Stimulated activated CD4-positive, alpha-beta T cell treated with anti-CD3 and anti-CD28 coated beads, Interleukin-1b, Interleukin-23, amount 100 ng/mL, for 48 hours (primary cell): ENCODE measurements around the gene SLC16A7.

Experiments
- DNase-seq: peaks from one replicate; pipeline ENCODE4 v3.0.0-alpha.2; 2020

SLC16A7 gene

DNA sequence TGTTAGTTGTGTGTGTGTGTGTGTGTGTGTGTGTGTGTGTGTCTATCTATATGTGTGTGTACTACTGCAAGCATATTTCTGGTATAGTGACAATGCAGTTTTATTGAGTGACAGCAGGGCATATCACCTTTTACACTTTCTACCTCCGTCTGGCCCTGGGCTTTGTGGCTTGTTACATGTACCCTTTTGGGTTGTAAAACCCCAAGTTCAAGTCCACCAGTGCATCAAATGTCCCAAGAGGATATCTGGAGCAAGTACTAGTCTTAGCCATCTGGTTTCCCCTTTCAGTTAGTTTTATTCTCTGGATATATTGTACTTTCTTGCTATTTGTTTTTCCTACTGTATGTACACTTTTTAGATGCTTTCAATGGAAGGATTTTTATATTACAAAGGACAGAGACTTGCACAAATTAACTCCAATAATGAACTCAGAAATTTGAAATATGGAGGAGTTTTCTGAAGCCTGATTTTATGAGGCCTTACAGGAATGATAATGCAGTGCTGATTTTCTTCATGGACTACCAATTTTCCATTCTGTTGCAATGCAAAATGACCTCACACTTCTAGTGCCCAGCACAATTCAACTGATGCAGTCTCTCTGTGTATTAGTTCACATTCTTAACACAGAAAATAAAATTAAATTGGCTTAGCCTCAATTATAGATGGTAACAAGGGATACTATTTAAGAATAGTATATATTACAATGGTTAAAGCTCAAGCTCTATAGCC, 29.1 kb downstream of the SLC16A7 start:
- no peak for DNase-seq

DNA sequence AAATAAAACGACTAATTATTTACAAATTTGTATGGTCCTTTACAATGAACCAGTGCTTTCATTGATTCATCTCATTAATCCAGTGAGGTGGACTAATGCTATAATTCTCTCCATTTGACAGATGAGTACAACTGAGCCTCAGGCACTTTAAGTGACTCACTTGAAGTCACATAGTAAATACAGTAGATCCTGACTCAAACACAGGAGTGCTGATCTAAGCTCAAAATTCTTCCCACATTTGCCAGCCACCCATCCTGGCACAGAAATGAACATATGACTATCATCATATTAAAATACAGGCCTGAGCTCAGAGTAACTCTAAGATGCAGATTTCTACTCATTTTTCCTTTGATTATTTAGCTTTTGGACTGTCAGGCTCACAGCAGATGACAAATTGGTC, 30.6 kb downstream of the SLC16A7 start:
- DNase-seq = no peak

GRCh38 chr12:59627582-59627981, 31.8 kb downstream of the SLC16A7 start:
- DNase-seq = no peak

DNA sequence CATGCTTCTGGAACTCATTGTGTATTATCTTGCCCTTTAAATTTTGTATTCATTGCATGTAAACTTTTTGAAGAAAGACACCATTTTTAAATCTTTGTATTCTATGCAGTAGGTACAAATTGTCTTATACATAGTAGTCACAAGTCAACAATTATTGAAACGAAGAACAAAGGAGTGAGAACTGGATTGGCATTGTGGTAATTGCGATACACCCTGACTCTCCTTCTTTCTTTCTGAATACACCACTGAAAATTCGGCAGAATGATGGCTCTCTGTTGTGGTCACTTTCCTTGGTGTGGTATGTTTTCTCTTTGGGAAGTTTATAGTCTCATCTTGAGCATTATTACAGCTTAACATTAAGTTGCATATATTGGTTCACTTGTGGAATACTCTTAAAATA, 34.1 kb downstream of the SLC16A7 start:
- no peak for DNase-seq

DNA sequence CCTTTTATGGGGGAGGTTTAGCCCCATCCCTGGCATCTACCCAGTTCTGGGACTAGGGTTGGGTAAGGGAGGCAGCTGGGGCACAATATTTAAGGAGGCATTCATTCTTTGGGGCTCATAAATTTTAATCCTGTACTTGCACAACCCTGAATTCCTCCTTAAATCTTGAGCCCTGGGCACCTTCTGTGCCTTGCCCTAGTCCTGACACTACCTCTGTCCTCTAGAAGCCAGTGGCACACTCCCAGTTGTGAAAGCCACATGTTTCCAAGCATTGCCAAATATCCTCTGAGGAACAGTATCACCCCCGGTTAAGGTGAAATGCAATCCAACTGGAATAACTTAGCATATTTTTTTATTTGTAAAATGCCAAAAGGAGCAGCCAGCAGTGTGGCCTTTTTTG, 36.6 kb downstream of the SLC16A7 start:
- DNase-seq = no peak

DNA sequence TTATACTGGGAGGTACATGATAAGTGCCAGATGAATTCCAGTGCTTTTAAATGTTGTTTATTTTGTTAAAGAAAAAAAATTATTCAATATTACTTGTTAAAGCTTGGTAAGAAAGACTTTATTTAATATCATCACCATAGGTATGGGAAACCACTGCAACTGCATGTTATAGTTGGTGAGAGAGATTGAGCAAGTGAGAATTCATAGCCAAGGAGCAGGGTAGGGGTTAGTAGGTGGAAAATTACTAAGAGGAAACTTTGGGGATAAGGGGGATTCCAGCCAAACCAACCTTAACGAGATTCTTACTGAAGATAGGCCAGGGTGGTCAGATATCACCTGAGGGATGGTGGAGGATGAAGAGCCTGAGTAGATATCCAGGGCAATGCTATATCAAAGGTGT, 38.4 kb downstream of the SLC16A7 start:
- no peak for DNase-seq

DNA sequence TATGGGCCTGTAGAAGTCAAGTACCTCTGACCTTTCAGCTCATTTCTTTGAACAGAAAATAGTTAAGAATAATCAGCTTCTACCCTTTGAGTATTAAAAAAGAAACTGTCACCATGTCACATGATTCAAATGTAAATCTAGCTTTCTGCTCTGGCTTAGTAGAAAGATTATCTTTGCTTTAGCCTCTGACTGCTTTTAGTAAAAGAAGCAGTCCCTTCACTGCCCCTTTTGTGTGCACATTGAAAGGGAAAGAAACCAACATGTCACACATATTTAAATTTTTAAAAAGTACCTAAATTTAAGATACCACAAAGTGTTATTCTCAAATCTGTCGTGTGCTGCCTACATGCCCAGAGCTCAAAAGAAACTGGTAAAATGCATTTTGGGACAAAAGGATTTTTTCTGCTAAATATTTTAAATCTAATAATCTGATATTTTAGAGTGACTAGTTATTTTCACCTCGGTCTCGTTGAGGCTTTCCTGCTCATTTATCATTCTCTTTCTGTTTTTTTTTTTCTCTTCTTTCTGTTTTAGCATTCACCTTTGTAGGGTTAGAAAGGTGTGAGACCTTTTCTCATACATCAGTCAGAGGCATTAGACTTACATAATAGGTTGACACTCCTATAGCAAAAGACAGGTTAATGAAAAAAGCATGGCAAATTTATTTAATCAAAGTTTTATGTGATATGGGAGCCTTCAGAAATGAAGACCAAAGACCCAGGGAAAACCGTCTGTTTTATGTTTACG, 41.3 kb downstream of the SLC16A7 start:
- no peak for DNase-seq

DNA sequence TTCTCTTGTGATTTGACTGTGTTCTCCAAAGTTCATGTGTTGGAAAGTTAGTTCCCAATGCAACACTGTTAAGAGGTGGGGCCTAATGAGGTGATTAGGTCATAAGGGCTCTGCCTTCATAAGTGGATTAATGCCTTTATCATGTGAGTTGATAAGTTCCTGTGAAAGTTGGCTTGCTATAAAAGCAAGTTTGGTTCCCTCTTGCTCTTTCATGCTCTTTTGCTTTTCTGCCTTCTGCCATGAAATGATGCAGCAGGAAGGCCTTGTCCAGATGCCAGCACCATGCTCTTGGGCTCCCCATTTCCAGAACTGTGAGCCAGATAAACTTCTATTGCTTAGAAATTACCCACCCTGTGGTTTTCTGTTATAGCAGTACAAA, 41.9 kb downstream of the SLC16A7 start:
- DNase-seq = no peak

- no peak for DNase-seq
Observed at GRCh38 chr12:59643550-59643949, 47.7 kb downstream of the SLC16A7 start.

DNA sequence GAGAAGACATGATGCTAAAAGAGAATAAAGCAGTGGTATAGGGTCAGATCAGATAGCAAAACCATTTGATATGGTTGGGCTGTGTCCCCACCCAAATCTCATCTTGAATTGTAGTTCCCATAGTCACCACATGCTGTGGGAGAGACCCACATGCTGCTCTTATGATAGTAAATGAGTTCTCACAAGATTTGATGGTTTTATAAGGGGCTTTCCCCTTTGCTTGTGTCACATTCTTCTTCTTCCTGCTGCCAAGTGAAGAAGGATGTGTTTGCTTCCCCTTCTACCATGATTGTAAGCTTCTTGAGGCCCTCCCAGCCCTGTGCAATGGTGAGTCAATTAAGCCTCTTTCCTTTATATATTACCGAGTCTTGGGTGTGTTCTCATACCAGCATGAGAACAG, 49.4 kb downstream of the SLC16A7 start:
- DNase-seq = no peak

DNA sequence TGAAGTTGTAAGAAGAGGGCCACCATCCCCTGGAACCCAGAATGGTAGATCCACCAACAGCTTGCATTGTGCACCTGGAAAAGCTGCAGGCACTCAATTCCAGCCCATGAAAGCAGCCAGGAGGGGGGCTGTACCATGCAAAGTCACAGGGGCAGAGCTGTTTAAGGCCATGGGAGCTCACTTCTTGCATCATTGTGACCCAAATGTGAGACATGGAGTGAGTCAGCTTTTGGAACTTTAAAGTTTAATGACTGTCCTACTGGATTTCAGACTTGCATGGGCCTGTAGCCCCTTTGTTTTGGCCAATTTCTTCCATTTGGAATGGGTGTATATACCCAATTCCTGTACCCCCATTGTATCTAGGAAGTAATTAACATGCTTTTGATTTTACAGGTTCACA, 50.8 kb downstream of the SLC16A7 start:
- DNase-seq = no peak

- DNase-seq = no peak
Observed at GRCh38 chr12:59649203-59649602, 53.4 kb downstream of the SLC16A7 start.

- no peak for DNase-seq
Observed at GRCh38 chr12:59650588-59651228, 54.9 kb downstream of the SLC16A7 start.

- DNase-seq = no peak
Observed at GRCh38 chr12:59651229-59651920, 55.5 kb downstream of the SLC16A7 start.

DNA sequence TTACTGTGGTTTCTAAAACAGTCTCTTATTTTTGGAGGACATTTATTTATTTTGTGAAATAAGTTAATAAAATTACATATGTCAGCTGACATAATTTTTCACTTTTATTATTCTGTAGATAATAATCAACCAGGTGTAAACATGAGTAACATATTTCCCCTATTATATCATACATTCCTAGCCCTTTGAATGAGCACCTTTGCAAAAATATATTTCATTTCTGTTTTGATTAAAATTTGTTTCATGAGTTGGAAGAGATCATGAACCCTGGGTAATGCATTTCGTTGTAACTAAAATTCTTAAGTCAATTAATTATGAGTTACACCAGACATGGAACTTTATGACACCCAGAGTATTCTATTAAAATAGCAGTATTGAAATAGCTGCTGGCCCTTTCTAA, 56.3 kb downstream of the SLC16A7 start:
- no peak for DNase-seq

- DNase-seq = no peak
Observed at GRCh38 chr12:59654061-59654460, 58.2 kb downstream of the SLC16A7 start.

DNA sequence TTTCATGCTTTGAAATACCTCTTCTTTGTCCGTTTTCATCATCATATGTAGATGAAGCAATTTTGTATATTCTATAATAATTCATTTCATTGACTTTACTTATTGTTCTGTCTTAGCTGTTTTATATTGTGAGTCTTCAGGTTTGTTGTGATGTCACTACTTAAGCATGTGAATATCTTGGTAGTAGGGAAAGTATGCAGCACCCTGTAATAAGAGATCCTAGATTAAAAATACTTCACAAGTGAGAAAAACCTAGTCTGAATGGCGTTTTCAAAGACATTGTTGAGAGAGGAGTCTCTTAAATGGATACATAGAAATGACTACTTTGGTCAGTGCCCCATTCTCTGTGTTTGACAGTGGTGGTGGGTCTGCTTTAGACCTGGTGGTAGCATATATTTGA, 61.4 kb downstream of the SLC16A7 start:
- no peak for DNase-seq

DNA sequence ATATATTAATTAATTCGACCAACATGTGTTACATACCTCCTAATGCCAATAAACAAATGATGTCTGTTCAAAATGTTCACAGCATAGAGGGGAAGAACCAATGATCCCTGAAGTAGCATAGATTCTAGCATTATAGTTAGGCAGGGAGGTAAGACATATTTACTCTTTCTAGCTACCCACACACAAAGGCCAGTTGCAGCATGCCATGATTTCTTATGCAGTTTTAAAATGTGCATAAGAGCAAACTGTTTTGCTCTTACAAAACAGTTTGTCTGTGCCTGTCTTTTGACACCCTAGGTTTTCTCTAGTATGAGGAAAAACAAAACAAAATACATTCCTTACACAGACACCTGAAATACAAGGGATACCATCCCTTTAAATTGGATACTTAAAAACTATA, 61.9 kb downstream of the SLC16A7 start:
- no peak for DNase-seq

- no peak for DNase-seq
Observed at GRCh38 chr12:59660148-59660547, 64.3 kb downstream of the SLC16A7 start.

GRCh38 chr12:59660921-59661597, 65.2 kb downstream of the SLC16A7 start:
- no peak for DNase-seq

- DNase-seq = no peak
Observed at GRCh38 chr12:59664495-59664894, 68.7 kb downstream of the SLC16A7 start.

- DNase-seq = no peak
Observed at GRCh38 chr12:59665701-59666100, 69.9 kb downstream of the SLC16A7 start.

DNA sequence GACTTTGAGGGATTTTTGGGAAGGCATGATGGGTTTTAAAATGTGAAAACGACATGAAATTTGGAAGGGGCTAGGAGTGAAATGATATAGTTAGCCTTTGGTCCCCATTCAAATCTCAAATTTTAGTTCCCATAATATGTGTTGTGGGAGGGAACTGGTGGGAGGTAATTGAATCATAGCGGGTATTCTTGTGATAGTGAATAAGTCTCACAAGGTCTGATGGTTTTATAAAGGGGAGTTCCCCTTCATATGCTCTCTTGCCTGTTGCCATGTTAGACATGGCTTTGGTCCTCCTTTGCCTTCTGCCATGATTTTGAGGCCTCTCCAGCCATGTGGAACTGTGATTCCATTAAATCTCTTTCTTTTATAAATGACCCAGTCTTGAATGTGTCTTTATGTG, 72.8 kb downstream of the SLC16A7 start:
- DNase-seq = no peak
